HepG2 (cell line): Measurements from ENCODE around the gene TEX29. TPM values are rescaled to one million over a fixed set of nuclear protein-coding genes. Genes with fewer than 3 reads are reported as not detected.

ENCODE experiments used
- ATAC-seq: fragments of 200-7000 bp; cut with Tn5 transposase; 3 replicates; pipeline ENCODE4 v1.9.1; 2020; ENCODE audit warnings: mild to moderate bottlenecking, moderate library complexity
- BruUV-seq: library from RNA; stranded (reverse); fragments of 400-500 nt; replicated peaks from 2 replicates; lab custom pipeline; 2021; lab: Mats Ljungman, UMichigan
- CTCF ChIA-PET: fragments of 300-600 bp; formaldehyde crosslinking; extraction: SDS; loops from one replicate; lab custom pipeline; 2021; ENCODE audit warnings: low total read pairs, inconsistent platforms, low intra/inter-chr PET ratio; lab: Yijun Ruan, JAX
- POLR2A ChIA-PET: fragments of 350-600 bp; sonication (Branson Sonifier 250); formaldehyde crosslinking; loops from one replicate; lab custom pipeline; 2020; ENCODE audit warnings: antibody characterized with exemption, inconsistent platforms; lab: Yijun Ruan, JAX
- DNase-seq: peaks from one replicate; pipeline ENCODE4 v3.0.0-alpha.2; 2015; ENCODE audit warnings: low spot score
- FAIRE-seq: peaks from 3 replicates; lab custom pipeline; 2011; peaks lifted over from hg19 to GRCh38; lab: Jason Lieb, UNC
- H2AFZ ChIP-seq: one replicate; pipeline ENCODE4 v1.6.1; 2011; ENCODE audit warnings: low read length, inconsistent platforms
- H3K27ac ChIP-seq: fragments of 300-600 bp; 3 replicates; pipeline ENCODE4 v1.8.0; 2011; ENCODE audit warnings: mixed run types, mild to moderate bottlenecking, mixed read lengths, low read length, inconsistent platforms; ENCODE audit not compliant: insufficient read depth; ENCODE audit errors: extremely low read length
- H3K27me3 ChIP-seq, 2 experiments: fragments of 200-600 bp in 1 of 2; 2 replicates in 1 of 2; 3 replicates in 1 of 2; pipeline versions ENCODE4 v1.6.0 to v1.8.0; 2011; ENCODE audit warnings: low read length in 2 of 2, mild to moderate bottlenecking in 2 of 2, moderate library complexity in 2 of 2, inconsistent platforms in 1 of 2; ENCODE audit not compliant: insufficient read depth in 2 of 2, control insufficient read depth in 1 of 2
- H3K36me3 ChIP-seq, 2 experiments: fragments of 200-600 bp in 1 of 2; replicated peaks in 1 of 2; 2 replicates in 1 of 2; 3 replicates in 1 of 2; pipeline versions ENCODE4 v1.5.1 to v1.8.0; 2011; ENCODE audit warnings: low read length in 2 of 2, inconsistent platforms in 1 of 2; ENCODE audit not compliant: insufficient read depth in 2 of 2, control insufficient read depth in 1 of 2
- H3K4me1 ChIP-seq: 2 replicates; pipeline ENCODE4 v1.5.1; 2012; ENCODE audit warnings: low read length, inconsistent platforms; ENCODE audit not compliant: insufficient read depth
- H3K4me2 ChIP-seq: 2 replicates; pipeline ENCODE4 v1.6.0; 2011; ENCODE audit warnings: low read depth, low read length, inconsistent platforms
- H3K4me3 ChIP-seq, 3 experiments: fragments of 200-600 bp in 1 of 3; sonication (generic), shearing (Covaris generic) in 1 of 3; replicated peaks in 1 of 3; 2 replicates each; pipeline ENCODE4 v1.5.1; 2011 to 2016; ENCODE audit warnings: low read length in 3 of 3, inconsistent platforms in 2 of 3, low read depth in 2 of 3, mild to moderate bottlenecking in 2 of 3, control low read depth in 1 of 3, mixed read lengths in 1 of 3; ENCODE audit not compliant: insufficient read depth in 1 of 3
- H3K79me2 ChIP-seq: one replicate; pipeline ENCODE4 v1.6.1; 2011; ENCODE audit warnings: low read length, inconsistent platforms; ENCODE audit not compliant: insufficient read depth
- H3K9ac ChIP-seq: 2 replicates; pipeline ENCODE4 v1.6.0; 2011; ENCODE audit warnings: mild to moderate bottlenecking, low read depth, low read length, inconsistent platforms; ENCODE audit not compliant: insufficient read depth
- H3K9me3 ChIP-seq: 2 replicates; pipeline ENCODE4 v1.5.1; 2012; ENCODE audit warnings: mild to moderate bottlenecking, low read length
- H4K20me1 ChIP-seq: 2 replicates; pipeline ENCODE4 v1.6.0; 2011; ENCODE audit warnings: inconsistent platforms, mild to moderate bottlenecking, low read length, moderate library complexity; ENCODE audit not compliant: insufficient read depth
- MYC ChIP-seq: sonication (generic); formaldehyde crosslinking; IDR thresholded peaks from 2 replicates; pipeline ENCODE4 v1.9.0; 2021; ENCODE audit warnings: missing genetic modification reagents, borderline replicate concordance
- PAXIP1 ChIP-seq: sonication (generic); formaldehyde crosslinking; conservative IDR thresholded peaks from 2 replicates; pipeline ENCODE4 v1.4.0; 2020; ENCODE audit warnings: mild to moderate bottlenecking, missing genetic modification reagents, moderate library complexity
- TBX3 ChIP-seq: fragments of 450-650 bp; IDR thresholded peaks from 2 replicates; pipeline ENCODE4 v1.6.1; 2017; ENCODE audit warnings: antibody characterized with exemption, mild to moderate bottlenecking, inconsistent platforms, borderline replicate concordance
- ZMYM3 ChIP-seq: sonication (generic); formaldehyde crosslinking; IDR thresholded peaks from 2 replicates; pipeline ENCODE4 v1.5.1; 2020; ENCODE audit warnings: mild to moderate bottlenecking, missing genetic modification reagents
- ZNF775 ChIP-seq: sonication (generic); formaldehyde crosslinking; IDR thresholded peaks from 2 replicates; pipeline ENCODE4 v1.4.0; 2020; ENCODE audit warnings: missing genetic modification reagents, mild to moderate bottlenecking, moderate library complexity, borderline replicate concordance
- WGBS: methylation state at CpG from one replicate; pipeline ENCODE4 v1.1.6; 2017; ENCODE audit warnings: low lambda C conversion rate; 5-methylcytosine and 5-hydroxymethylcytosine counted together
- in situ Hi-C: cut with HindIII; loops from 2 replicates; pipeline ENCODE4 v1.10.0; 2017; ENCODE audit warnings: low pct_unique_long_range_greater_than_20kb; ENCODE audit not compliant: extremely low pct_ligation_motif_present
- intact Hi-C: fragments of 100-400 bp; cut with micrococcal nuclease; formaldehyde crosslinking; loops from one replicate; pipeline ENCODE4 v1.10.0; 2022; ENCODE audit not compliant: unreplicated experiment
- polyA plus RNA-seq, 8 experiments: library from polyadenylated mRNA; depleted of rRNA in 3 of 8; stranded (reverse) in 7 of 8; unstranded in 1 of 8; fragments of >200 nt; fragmentation: Illumina TruSeq in 4 of 8; extraction: Trizol in 4 of 8; gene quantifications; 2 replicates each; pipeline versions ENCODE4 v1.2.1 to v1.2.3, GENCODE V29; 2011 to 2016; ENCODE audit warnings: low read depth in 4 of 8, missing spikeins in 1 of 8, mixed read lengths in 1 of 8; ENCODE audit not compliant: insufficient read depth in 1 of 8
- total RNA-seq, 5 experiments: library from RNA; depleted of rRNA; stranded (reverse); fragments of >200 nt; fragmentation: Illumina TruSeq; extraction: Trizol; gene quantifications; 2 replicates each; pipeline ENCODE4 v1.2.3, GENCODE V29; 2016; ENCODE audit warnings: low read depth in 1 of 5
- TF ChIP-seq, protein P1 (sequence below): IDR thresholded peaks from 2 replicates; pipeline ENCODE4 v1.4.0; 2020; ENCODE audit warnings: mild to moderate bottlenecking, missing genetic modification reagents

Gene TEX29
- total and polyA plus RNA-seq, 2 of the 13 experiments (the other 11 are each of a cell fraction or from before 2014, with no cell fraction given), result 0.12 to 0.22 TPM

DNA sequence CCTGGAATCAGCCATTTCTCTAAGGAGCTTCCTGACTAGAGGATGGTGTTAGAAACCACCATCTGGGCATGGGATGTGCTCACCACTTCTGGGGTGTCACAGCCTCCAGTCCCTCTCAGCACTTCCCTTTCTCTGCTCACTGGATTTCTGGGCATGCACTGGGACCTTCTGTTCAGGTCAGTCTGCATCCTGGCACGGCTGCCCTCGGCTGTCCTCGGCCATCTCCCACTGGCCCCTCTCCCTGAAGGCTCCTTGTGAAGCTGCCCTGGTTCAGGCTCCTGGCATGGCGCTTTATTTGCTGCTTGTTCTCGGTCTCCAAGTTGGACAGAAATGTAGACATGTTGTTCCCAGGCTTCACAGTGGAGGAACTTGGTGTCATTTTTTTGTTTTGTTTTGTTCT lies 60.0 kb downstream of the TEX29 start:
- TF ChIP-seq ZMYM3 (no peak), MYC (CRISPR knock-in tag) (no peak), TBX3 (no peak), ZNF775 (CRISPR knock-in tag) (no peak), PAXIP1 (no peak)
- TF ChIP-seq, protein P1, sequence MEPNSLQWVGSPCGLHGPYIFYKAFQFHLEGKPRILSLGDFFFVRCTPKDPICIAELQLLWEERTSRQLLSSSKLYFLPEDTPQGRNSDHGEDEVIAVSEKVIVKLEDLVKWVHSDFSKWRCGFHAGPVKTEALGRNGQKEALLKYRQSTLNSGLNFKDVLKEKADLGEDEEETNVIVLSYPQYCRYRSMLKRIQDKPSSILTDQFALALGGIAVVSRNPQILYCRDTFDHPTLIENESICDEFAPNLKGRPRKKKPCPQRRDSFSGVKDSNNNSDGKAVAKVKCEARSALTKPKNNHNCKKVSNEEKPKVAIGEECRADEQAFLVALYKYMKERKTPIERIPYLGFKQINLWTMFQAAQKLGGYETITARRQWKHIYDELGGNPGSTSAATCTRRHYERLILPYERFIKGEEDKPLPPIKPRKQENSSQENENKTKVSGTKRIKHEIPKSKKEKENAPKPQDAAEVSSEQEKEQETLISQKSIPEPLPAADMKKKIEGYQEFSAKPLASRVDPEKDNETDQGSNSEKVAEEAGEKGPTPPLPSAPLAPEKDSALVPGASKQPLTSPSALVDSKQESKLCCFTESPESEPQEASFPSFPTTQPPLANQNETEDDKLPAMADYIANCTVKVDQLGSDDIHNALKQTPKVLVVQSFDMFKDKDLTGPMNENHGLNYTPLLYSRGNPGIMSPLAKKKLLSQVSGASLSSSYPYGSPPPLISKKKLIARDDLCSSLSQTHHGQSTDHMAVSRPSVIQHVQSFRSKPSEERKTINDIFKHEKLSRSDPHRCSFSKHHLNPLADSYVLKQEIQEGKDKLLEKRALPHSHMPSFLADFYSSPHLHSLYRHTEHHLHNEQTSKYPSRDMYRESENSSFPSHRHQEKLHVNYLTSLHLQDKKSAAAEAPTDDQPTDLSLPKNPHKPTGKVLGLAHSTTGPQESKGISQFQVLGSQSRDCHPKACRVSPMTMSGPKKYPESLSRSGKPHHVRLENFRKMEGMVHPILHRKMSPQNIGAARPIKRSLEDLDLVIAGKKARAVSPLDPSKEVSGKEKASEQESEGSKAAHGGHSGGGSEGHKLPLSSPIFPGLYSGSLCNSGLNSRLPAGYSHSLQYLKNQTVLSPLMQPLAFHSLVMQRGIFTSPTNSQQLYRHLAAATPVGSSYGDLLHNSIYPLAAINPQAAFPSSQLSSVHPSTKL (CRISPR knock-in tag), result no peak
- Histone ChIP-seq H3K27me3 (peaks cover 2 to 4% of the 10 kb centered on the region in 2 experiments; a peak in 2 of 5 replicates), H3K4me2 (no peak overlapping the region), H4K20me1 (no peaks in the 10 kb centered on the region), H3K36me3 (no peaks in the 10 kb centered on the region), H3K79me2 (no peaks in the 10 kb centered on the region), H3K9me3 (no peaks in the 10 kb centered on the region), H2AFZ (no peak overlapping the region), H3K4me3 (no peak overlapping the region), H3K27ac (no peak overlapping the region), H3K9ac (no peak overlapping the region), H3K4me1 (no peaks in the 10 kb centered on the region)
- DNase-seq (no peak), FAIRE-seq (no peak), ATAC-seq (no peak)
- intact Hi-C loops, result no loop called here
- 1% methylated on average over 5 of the region's 5 CpGs for WGBS
- POLR2A ChIA-PET, result no interaction called here
- CTCF ChIA-PET, result no interaction called here
- BruUV-seq, result no TSS peak
- in situ Hi-C loops, result no loop called here
